GM18873 (cell line): Measurements from ENCODE around the gene FUT4.
A peak's percentile ranks its signal among the peaks of the same experiment; 100 is the strongest.
"Not testable (repeated sequence)": the region's sequence is repeated elsewhere in the genome, so short reads cannot be mapped to it uniquely, and the experiment has no call there.

ENCODE experiments used
- ATAC-seq: cut with Tn5 transposase; IDR thresholded peaks from one replicate; pipeline ENCODE4 v1.9.1; 2021; ENCODE audit warnings: mild to moderate bottlenecking, moderate library complexity, moderate number of reproducible peaks; ENCODE audit not compliant: unreplicated experiment, low FRiP score

Gene FUT4

GRCh38 chr11:94563176-94563847 lies 19.6 kb downstream of the FUT4 start:
- ATAC-seq: no peak

- ATAC-seq: no peak
Observed at GRCh38 chr11:94563848-94564467, 20.2 kb downstream of the FUT4 start.

DNA sequence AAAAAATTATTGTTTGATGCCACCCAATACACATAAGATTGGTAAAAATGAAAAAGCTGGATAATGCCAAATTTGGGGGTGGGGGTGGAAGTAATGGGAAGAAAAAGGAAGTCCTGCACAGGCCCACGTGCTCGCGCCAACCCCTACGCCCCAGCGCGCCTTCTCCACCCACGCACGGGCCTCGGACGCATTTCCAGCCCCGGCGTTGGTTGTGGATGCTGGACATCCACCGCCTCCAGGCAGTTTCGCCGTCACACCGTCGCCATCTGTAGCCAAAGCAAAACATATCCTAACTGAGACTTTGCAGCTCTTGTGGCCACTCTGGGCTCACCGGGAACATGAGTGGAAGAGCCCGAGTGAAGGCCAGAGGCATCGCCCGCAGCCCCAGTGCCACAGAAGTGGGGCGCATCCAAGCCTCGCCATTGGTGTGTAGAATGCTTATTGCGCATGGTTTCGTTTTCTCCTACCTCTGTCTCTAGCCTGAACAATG lies 23.5 kb downstream of the FUT4 start, which contains the start of gene PIWIL4:
Gene PIWIL4, plus strand, starts transcription at position 188 of the 490 bp plus-strand sequence. Its CDS starts 151 bp downstream, at position 339.
- ATAC-seq: no peak

DNA sequence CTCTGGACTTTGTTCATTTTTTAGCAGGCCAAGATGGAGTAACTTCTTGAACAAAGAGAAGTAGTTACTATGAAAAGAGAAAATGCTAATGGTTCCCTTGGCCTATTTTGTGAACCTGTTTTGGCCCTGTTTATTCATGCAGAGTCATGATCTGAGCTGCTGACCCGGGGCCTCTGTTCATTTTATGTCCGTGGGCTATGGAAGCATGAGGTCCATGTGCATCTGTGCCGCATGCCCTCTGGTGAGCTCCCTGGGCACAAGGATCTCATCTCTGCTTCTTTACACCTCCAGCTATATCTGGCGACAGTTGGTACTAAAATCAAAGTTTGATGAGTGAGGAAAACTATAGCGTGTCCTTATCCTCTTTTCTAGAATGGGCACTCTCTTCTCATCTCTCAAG lies 24.5 kb downstream of the FUT4 start:
- no peak for ATAC-seq

- no peak for ATAC-seq
Observed at GRCh38 chr11:94568717-94569116, 25.0 kb downstream of the FUT4 start.

DNA sequence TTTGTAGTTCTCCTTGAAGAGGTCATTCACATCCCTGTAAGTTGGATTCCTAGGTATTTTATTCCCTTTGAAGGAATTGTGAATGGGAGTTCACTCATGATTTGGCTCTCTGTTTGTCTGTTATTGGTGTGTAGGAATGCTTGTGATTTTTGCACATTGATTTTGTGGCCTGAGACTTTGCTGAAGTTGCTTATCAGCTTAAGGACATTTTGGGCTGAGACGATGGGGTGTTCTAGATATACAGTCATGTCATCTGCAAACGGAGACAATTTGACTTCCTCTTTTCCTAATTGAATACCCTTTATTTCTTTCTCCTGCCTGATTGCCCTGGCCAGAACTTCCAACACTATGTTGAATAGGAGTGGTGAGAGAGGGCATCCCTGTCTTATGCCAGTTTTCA lies 29.3 kb downstream of the FUT4 start:
- ATAC-seq: not testable (repeated sequence)

GRCh38 chr11:94574193-94574961 lies 30.7 kb downstream of the FUT4 start:
- no peak for ATAC-seq

DNA sequence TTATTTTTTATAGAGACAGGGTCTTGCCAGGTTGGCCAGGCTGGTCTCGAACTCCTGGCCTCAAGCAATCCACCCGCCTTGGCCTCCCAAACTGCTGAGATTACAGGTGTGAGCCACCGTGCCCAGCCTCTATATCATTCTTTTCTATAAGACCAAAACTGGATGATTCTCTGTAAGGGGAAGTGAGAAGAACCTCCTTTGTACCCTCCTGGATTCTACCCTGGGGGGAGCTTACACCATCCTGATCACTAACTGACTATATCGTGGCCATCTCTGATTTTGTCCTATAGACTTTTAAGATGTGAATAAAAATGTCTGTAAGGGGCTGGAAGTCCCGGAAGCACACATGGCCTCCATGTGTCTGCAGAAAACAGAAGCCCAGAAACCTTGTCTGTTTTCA lies 32.6 kb downstream of the FUT4 start:
- no peak for ATAC-seq

DNA sequence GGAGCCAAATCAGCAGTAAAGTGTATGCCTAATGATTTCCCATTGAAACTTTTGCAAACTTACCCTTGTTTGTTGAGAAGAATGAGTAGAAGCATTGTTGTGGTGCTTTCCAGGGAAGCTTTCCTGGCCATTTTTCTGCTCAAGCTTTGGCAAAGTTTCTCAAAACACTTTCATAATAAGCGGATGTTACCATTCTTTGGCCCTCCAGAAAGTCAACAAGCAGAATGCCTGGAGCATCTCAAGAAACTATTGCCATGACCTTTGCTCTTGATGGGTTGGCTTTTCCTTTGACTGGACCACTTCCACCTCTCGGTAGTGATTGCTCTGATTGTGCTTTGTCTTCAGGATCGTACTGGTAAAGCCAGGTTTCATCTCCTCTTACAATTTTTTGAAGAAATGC lies 34.1 kb downstream of the FUT4 start:
- ATAC-seq: no peak

DNA sequence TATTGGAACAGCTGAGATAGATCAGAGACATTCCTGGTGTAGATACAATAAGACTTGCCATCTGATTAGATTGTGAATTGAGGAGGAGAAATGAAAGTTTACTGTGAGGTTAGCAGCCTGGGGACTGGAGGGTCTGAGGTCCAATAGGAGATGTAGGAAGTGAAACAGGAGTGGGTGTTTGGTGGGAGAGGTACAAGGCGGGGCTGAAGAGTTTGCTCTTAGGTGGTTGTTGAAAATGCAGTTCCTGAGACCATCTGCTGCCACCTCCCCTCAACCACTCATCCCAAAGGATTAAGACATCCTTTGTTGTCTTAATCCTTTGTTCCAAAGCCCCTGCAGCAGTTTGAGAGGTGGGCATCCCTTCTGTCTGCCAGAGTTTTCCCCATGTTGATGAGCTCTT lies 38.2 kb downstream of the FUT4 start:
- ATAC-seq: peak; percentile 48

GRCh38 chr11:94583213-94583865 lies 39.6 kb downstream of the FUT4 start:
- ATAC-seq: no peak

- ATAC-seq: peak; percentile 64
Observed at GRCh38 chr11:94583866-94584500, 40.3 kb downstream of the FUT4 start.

- ATAC-seq: no peak
Observed at GRCh38 chr11:94584978-94585377, 41.3 kb downstream of the FUT4 start.

DNA sequence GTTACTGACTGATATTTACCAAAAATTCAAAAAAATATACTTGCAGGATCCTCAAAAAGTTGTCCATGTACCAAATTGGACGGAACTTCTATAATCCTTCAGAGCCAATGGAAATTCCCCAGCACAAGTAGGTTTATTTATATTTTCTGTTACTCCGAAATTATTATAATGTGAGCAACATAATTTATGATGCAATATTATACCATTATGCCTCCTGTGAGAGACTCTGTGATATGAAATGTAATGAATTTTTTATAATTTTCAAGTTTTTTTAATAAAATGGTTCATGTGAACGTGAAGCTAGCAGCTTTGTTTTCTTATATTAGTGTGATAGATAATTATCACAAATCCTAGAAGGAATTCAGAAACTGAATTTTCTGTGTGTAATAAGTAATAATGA lies 41.7 kb downstream of the FUT4 start:
- ATAC-seq: no peak

DNA sequence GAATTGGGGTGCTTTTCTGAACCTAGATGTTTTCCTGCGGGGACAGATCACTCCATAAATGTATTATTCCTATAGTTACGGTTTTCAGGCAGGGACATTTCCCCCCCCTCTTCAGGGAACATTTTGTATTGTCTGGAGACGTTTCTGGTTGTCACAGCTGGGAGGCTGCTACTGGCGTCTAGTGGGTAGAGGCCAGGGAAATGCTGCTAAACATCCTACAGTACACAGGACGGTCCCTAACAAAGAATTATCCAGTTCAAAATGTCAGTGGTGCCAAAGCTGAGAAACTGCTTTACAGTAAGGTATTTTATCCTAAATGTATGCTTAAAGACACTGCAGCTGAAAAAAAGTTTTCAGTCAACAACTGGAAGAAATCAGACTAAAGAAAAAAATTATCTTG lies 42.8 kb downstream of the FUT4 start:
- no peak for ATAC-seq

- ATAC-seq: no peak
Observed at GRCh38 chr11:94586978-94587377, 43.3 kb downstream of the FUT4 start.

- ATAC-seq: no peak
Observed at GRCh38 chr11:94588366-94588942, 44.7 kb downstream of the FUT4 start.

- no peak for ATAC-seq
Observed at GRCh38 chr11:94590352-94591041, 46.8 kb downstream of the FUT4 start.

- ATAC-seq: peak; percentile 93
Observed at GRCh38 chr11:94593030-94593429, 49.3 kb downstream of the FUT4 start.
